DMS53 (cell line): ENCODE data around the gene SYNE4.

Experiments used
- DNase-seq: peaks from one replicate; lab custom pipeline; 2025; lab: John Stamatoyannopoulos, UW

The SYNE4 gene

DNA sequence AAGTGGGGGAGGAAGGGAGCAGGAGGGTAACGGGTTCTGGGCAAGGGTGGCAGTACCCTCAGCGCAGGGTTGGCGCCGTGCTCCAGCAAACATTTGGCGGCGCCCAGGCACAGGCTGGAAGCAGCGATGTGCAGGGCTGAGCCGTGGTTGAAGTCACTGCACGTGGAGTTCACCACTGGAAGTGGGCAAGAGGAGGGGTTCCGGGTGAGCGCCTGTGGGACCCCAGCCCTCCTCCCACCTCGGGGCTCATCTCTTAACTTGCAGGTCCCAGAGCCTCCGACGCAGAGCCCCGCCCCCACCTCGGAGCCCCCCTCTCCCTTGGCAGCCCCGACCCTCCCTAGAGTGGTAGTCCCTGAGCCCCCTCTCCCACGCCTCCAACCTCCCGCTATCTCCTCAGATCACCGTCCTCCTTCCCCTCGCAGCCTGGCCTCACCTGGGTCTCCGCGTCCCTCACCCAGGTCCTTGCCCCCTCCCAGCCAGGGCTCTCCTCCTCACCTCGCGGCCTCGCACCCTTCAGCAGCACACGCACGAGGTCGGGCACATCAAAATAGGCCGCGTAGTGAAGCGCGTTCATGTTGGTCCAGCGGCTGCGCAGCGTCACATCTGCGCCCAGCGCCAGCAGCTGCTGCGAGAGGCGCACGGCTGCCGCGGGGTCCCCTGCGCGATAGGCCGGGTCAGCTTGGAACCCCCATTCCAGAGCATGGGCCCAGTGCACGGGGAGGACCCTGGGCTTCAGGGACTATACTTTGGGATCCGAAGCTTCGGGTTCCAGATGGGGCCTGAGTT, 17.7 kb upstream of the SYNE4 start:
- DNase-seq: no peak

DNA sequence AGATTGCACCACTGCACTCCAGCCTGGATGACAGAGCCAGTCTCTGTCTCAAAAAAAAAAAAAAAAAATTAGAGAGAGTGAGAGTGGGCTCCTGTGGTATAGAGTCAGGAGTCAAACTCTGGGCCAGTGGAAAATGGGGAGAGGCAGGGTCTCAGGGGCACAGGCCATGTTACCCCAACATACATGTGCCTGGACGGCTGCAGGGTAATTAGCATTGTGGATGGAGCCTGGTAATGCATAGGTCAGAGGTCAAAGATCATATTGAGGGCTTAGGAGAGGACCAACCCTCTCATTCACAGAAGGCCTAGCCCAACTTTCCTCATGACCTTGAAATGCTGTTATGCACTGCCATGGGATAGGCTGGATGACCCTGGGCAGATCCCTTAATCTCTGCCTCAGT, 16.9 kb upstream of the SYNE4 start:
- no peak for DNase-seq

DNA sequence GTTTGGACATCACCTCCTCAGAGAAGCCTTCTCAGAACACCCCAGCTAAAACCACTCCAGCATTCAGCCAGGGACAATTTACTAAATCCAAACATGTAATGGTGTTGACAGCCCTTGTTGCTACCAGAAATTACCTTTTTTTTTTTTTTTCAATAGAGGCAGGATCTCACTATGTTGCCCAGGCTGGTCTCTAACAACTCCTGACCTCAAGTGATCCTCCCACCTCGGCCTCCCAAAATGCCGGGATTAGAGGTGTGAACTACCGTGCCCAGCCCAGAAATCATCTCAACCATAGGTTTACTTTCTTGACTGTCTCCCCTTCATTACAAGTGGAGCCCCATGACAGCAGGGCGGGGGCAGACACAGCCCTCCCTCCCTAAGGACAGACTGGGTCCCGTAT, 14.8 kb upstream of the SYNE4 start:
- DNase-seq: no peak

DNA sequence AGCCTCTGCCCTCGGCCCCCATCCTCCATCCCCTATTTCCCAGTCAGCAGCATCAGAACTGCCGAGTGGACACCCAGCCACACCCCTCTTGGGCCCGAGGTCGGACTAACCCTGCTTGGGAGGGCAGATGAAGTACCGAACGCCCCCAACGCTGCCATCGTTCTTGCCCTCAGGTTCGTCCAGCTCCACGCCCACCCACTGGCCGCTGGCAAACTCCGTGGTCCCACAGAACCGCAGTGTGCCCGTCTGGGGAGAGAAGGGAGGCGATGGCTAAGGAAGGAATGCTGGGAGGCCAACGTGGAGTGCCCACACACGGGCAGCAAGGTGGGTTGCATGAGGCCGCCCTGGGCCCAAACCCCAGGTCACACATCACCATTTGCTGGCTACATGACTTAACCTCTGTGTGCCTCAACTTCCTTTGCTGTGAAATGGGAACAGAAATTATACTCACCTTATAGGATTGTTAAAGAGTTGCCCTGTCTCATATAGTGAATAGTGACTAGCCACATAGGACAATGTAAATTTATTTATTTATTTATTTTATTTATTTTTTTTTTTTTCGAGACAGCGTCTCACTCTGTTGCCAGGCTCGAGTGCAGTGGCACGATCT, 10.6 kb upstream of the SYNE4 start:
- DNase-seq: no peak

DNA sequence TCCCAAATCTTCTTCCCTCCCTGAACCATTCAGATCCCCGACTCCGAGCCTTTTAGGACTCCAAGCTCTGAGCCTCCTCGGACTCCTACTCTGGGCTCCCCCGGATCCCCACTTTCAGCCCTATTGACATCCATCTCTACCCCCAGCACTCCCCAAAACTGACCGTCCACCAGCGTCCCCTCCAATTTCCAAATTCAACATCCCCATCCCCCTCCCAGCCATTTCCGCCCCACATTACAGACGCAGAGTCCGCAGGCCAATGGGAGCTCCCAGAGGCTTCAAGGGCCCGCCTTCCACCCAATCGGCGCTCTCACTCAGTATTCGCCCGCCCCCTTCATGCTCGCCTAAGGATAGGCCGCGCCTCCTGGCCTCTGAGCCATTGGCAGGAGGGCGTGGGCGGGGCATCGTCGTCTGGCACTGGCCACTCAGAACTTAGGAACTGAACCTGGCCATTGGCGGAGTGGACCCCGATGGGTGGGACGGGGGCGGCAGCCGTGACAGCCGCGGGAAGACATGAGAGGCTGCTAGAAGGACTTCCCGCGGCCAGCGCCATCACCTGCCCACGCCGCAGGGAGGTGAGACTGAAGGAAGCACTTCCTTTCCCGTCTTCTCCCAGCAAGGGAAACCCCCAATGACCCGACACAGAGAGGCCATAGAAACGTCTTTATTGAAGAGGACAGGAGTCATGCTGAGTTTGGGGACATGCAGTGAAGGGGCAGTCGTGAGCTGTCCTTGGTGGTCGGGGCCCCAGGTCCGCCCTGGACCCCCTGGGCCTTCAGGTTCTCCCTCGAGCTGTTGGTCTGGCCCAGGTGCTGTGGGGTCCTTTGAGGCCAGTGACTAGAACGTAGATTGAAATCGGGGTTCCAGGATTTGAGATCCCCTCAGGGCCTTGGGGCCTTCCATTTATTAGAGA, 5.7 kb upstream of the SYNE4 start, which contains the start of gene ALKBH6:
Gene ALKBH6 (minus strand): TSS at position 202 of the 913 bp plus-strand sequence. CDS start 816 bp downstream, outside the sequence.
- peak; percentile 100 for DNase-seq

DNA sequence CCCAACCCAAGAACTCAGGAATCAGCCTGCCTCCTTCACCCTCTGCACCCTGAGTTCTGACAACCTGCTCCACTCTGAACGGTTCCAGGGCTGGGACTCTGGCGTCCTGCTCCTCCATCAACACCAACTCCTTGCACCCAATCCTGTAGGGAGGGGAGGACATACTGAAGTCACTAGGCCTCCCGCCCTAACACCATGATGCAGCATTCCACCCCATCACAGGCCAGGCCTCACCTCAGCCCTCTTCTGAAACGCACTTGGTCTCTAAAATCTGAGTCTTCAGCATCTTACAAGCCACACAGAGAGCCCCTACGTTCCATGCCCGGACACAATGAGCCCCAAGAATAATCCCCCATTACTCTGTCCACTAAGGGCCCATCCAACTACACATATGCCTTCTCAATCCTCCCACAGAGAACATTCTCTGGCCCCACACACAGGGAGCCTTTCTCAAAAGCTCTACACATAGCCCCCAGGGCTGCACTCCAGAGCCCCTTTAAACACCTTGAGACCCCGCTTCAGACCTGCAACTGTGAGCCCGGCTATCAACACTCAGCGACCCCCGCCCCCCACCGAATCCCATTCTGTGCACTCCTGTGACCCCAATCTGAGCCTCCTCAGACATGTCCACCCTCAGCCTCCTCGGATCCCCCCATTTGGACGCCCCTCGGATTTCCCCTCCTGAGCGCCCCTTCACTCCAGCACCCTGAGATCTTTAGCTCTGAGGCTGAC, 4.8 kb upstream of the SYNE4 start:
- DNase-seq: no peak

DNA sequence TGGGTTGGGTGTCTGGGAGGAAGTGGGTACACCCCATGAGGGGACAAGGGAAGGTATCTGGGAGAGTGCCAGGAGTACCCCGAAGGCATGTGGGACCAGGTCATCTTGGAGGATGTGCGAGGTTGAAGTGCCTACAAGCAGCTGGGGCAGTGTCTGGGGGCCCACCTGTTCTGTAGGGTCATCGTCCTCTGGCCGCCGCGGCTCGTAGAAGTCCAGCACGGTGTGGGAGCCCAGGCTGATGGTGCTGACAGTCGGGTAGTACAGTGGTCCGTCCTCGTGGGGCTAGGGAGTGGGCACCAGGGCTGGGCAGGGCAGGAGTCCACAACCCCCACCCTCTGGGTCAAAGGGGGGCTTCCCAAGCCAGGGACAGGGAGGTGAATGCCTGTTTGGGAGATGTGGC, 1.8 kb upstream of the SYNE4 start:
- DNase-seq: no peak

DNA sequence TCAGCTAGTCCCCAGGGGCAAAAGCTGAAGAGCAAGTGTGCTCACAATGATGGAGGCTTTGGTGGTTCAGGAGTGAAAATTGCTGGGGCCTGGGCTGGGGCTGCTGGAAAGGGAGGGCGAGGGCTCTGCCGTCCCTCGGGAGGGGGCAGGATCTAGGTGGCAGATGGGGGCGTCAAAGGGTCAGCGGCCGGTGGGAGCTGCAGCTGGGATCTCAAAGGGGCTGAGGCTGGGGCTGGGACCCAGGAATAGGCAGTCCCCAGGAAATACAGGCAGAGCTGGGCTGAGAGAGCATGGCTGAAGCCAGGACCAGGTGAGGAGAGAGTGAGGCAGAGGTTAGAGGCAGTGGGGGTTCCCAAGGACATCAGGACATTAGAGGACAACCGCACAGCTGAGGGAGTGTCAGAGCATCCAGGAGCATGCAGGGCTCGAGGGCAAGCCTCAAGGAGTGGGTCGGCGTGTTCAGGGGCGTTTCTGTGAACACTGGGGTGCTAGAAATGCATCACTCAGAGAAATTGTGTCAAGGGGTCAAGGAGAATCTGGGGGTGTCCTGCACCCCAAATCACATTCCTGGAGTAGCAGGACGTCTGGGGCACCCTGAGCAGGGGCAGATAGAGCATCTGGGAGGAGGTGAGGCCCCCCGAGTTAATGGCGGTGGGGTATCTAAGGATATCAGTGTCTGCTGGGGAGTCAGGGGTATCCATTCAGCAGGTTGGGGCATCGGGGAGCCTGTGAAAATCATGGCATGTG, 1.2 kb upstream of the SYNE4 start:
- DNase-seq: peak; percentile 64

DNA sequence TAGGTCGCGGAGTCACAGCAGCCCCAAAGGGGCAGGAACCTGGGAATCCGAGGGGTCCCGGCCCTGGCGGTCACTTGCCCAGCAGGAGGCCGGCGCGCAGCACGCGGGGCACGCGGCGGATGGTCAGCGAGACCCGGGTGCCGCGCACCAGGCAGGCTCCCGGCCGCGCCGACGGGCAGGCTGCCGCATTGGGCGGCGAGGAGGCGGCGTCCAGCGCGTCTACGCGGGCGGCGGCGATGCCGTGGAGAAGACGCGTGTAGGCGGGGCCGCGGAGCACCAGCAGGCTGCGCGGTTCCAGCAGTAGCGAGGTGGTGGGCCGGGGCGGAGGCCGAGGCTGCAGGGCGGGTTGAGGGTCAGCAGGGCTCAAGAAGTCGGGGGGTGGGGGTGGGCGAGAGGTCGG, 607 bp upstream of the SYNE4 start:
- DNase-seq: peak; percentile 94

DNA sequence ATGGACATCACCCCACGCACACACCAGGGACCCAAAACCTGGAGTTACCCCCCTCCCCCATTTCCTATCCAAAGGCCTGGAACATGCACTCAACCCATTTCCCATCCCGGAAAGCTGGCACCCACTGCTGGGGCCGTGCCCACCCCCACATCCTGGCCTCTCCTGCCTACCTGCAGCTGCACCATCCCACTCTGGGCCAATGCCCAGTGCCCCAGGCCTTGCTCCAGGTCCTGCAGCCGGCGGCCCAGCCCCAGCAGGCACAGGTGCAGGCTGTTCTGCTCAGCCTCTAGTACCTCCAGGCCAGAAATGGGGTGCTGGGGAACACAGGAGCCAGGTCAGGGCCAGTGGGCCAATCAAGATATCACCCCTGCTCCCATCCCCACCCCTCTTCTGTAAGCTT, 1.7 kb downstream of the SYNE4 start:
- no peak for DNase-seq

DNA sequence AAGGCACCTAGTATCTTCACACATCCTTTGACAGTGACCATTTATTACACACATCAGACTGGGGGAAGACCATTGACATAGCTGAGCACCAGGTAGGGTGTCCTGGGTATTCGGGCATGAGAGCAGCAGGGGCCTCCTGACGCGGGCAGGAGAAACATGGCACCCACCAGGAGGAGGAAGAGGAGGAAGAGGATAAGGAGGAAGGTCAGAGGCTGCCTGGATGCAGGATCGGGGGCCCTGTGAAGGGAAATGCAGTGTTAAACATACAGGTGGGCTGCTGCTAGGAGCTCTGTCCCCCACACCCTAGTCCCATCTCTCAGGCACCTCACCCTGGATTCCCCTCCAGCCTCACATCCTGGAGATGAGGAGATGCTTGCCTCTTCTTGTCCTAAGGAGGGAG, 5.3 kb downstream of the SYNE4 start:
- DNase-seq: no peak

DNA sequence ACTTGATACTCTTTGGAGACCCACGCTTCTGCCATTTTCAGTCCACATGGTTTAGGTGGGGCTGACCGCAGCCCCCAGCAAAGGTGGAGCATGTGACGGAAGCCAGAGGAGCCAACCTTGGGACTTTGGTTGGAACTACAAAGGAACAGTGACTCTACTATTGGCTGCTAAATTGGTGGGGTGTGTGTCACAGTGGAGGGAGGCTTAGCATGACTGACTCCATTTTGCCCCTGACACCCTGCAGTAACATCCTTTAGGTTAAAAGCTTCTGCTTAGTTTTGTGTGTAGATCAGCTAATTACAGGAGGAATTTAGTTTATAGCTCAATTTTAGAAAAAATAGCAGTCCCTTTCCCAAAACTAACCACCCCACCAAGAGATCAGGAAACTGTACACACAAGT, 7.0 kb downstream of the SYNE4 start:
- no peak for DNase-seq

DNA sequence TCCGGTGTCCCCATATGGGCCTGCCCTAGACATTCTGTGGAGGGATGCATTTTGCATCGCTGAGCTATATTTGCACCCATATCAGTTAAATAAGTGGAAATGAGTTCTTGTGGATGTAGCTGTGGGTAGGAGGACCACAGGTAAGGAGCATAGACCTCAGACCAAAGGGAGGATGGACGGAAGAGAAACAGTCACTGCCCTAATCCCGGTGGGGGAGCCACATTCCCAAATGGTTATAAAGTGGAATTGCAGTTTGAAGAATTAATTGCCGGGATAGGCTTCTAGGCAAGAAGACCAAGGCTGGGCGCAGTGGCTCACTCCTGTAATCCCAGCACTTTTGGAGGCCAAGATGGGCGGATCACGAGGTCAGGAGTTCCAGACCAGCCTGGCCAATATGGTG, 11.8 kb downstream of the SYNE4 start:
- DNase-seq: no peak

DNA sequence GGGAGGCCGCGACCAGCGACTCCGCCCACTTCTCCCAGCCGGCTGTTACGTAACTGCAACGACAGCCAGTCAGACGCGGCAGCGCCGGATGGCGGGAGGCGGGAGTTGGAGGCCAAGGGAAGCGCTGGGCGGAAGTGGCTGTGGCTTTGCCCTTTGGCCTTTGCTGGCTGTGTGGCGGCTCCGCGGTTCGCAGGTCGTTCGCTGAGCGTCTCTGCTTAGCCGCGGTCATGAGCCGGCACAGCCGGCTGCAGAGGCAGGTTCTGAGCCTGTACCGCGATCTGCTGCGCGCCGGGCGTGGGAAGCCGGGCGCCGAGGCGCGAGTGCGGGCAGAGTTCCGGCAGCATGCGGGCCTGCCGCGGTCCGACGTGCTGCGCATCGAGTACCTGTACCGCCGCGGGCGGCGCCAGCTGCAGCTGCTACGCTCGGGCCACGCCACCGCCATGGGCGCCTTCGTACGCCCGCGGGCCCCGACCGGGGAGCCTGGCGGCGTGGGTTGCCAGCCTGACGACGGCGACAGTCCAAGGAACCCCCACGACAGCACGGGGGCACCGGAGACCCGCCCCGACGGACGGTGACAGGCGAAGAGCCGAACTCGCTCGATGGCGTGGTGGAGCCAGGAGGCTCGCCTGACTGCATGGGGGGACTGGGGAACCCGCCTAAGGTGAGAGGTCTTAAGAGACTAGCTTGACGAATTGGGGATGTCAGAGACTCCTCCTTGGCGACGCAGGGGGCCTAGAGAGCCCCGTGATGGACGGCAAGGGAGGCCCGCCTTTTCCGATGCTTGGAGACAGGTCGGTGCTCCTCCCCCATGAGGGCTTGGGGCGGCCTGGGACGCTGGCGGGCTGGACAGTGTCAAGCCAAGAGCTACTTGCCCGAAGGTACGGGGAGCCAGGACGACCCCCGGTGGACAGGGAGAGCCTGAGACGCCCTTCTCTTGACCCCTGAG, 13.3 kb downstream of the SYNE4 start, which contains the start of gene SDHAF1:
Gene SDHAF1 (plus strand): TSS at position 141 of the 946 bp plus-strand sequence. CDS start 87 bp downstream, at position 228.
- DNase-seq: peak; percentile 99

DNA sequence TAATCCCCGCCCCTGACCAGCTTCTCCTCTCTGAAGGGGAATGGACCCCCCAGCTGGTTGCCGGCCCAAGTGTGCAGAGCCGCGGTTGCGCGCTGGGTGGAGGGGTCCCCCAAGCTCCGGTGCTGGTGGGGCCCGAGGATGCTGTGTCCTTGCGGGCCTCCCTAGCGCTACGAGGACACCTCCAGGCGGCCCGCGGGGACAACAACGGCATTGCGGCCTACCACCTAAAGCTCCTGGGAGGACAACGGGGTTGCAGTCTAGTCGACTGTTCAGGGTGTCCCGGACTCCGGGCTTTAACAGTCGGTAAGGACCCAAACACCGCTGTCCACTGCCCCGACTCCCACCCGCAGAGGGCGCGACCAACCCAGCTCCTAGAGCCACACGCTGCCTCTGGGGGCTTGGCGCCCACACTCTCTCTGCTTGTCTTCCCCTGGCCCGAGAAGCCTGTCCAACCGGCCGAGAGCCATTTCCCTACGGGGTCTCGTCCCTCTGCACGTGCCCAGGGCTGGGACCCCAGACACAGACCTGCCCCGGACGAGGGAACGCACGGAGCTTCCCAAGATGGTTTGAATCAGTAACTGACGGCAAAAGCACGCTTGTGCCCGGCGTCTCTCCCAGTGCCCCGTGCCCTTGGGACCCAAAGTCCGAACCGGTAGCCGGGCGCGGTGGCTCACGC, 14.6 kb downstream of the SYNE4 start:
- peak; percentile 49 for DNase-seq

DNA sequence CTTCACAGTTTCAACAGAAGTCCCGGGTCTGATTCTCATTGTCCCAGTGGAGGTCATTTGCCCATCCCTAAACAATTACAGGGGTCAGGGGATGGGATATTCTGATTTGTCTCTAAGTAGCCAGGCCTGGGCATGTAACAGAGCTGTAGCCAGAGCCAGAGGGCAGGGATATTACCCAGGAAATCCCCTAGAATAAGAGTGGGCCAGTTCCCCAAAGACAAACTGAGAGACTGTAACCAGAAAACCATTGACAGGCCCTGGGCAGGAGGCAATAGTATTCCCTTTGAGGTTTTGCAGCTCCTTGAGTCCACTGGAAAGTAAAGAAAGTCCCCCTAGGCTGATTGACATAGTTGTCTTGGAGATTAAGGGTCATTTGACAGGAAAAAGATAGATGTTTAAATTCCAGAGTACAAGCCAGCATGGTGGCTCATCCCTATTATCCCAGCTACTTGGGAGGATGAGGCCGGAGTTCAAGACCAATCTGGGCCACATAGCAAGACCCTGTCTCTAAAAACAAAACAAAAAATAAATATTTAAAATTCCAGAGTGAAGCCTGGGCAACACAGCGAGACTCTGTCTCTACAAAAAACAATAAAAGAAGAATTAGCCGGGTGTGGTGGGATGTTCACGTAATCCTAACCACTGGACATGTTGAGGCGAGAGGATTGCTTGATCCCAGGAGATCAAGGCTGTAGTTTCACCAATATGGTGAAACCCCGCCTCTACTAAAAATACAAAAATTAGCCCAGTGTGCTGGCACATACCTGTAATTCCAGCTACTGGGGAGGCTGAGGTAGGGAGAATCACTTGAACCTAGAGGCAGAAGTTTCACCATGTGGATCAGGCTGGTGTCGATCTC, 15.5 kb downstream of the SYNE4 start:
- no peak for DNase-seq

DNA sequence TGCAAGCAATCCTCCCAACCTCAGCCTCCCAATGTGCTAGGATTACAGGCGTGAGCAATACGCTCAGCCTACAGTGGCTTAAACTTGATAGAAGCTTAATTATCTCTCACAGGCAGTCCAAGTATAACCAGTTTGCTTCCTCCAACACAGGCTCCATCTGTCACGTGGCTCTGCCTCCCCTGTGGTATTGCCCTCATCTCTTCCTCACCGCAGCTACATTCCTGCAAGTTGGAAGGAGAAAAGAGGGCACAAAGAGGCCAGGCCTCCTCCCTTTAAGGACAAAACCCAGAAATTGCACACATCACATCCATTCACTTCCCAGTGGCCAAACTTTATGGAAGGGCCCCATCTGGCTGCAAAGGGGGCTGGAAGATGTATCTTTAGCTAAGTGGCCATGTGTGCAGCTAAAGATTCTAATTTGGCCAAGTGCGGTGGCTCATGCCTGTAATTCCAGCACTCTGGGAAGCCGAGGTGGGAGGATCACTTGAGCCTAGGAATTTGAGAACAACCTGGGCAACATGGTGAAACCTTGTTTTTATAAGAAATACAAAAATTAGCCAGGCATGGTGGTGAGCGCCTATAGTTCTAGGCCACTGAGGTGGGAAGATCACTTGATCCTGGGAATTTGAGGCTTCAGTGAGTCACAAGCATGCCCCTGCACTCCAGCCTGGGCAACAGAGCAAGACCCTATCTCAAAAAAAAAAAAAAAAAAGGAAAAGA, 16.7 kb downstream of the SYNE4 start:
- no peak for DNase-seq
